ENCODE results near the gene CCR3.
A peak's percentile ranks its signal among the peaks of the same experiment; 100 is the strongest.

Gene CCR3

DNA sequence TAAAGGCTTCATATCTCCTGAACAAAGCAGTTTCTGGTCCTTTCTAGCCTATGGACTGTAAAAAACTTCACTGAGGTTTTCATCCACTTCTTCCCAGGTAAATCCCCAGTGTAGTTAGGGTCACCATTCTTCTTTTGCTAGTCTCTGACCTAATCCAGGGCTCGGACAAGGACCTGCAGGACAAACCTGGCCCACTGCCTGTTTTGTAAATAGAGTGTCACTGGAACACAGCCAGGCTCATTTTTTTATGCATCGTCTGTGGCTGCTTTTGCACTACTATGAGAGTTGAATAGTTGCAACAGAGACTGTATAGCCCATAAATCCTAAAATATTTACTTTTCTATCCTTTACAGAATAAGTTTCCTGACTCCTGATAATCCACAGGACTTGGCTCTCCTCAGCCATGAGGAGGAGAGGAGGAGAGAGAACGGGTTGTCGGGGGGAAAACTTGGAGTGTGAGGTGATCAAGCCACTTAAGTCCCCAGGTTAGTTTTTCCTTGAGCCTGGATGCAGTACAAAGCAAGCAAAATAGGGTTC, 29.0 kb downstream of the CCR3 start:
- no peak for DNase-seq

DNA sequence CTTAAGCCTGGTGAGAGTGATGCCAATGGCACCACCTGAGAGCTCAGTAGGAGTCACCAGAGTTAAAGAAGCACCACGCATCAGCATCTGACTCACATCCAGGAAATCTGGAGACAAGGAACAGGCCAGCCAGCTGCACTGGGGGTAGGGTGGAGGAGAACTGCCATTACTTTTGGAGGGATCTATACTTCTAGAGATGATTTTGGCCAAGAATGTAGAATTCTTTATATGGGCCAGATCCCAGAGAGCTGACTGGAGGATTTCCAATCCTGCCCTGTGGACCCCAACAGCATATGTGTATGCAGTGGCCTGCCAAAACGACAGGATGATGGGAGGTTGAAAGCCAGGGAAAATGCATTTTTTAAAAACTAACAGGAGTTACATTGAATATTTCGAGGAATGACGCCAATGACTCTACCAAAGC, 29.8 kb downstream of the CCR3 start:
- DNase-seq = no peak

DNA sequence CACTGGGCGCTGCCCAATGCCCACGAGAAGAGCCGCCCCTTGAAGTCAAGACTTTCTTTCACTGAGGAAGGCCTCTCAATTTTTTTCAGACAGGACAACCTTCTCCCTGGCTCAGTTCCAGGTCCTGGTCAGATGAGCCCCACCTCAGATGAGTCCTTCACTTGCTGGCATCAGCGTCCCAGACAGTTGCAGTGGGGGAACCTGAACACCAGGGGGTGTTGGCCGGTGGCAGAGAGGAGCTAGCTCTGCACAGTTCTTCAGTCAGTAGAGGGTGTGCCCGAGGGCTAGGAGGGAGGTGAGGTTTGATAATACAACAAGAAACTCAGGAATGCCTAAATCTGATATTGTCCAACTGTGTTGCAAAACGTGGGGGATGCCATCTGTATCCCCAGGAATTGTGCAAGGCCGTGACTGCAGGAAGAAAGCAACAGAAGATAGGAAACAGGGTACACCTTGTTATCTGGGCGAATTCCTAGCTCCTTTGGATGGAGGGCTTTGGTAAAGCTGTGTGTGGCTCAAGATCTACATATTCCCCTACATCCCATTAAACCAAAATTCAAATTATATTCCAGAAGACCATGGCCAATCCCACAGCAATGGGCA, 34.3 kb downstream of the CCR3 start:
- DNase-seq = peak in 11 of 56 donors; percentile 2 to 34 (median 6)

DNA sequence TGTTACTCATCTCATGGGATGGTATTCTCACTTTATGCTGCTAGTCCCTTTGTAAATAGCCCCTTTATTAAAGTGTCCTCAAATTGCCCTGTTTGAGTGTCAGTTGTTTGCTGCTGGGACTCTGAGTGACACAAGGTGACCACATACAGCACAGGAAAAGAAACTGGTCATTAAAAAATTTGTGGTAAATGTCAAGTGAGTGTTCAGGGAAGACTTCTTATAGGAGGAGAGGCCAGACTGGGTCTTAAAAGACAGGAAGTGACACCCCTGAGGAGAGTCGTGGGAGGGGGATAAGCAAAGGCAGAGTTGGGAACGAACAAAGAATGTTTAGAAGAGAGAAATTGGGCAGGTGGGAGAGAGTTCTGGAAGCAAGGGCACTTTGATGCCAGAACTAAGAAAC, 35.2 kb downstream of the CCR3 start:
- DNase-seq = no peak

DNA sequence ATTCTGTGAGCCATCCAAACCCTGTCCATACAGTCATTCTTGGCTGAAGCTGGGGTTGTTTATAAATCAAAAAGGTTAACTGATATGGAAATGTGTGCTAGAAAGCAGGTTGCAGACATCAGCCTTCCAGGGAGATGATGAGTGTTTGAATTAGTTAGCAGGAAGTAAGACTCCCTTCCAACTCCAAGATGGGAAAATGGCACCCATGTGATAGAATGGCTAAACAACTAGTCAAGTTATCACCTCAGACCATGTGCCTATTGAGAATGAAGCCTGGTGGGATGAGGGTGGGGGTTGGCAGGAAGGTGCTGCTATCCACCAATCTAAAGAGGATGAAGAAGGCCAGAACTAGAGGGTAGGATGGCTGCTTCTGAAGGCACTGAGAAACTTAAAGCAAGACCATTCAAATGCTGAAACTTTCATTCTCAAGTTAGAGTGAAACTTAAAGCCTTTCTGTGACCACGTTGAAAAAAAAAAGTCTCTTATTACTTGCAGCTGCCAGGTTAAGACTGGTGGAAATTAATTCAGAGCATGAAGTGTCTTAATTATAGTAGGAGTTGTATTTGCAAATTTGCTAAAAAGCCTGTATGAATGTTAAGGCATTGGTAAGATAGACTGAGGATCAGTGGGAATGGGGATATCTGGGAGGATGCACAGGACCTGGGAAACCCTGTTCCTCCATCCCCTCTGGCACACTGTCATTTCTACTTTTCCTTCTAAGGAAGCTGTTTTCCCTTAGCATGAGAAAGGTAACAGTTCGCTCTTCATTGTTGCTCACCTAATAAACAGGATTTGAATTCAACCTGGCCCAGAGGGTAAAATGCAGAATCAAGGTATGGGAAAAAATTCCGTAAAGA, 36.8 kb downstream of the CCR3 start:
- DNase-seq = no peak

DNA sequence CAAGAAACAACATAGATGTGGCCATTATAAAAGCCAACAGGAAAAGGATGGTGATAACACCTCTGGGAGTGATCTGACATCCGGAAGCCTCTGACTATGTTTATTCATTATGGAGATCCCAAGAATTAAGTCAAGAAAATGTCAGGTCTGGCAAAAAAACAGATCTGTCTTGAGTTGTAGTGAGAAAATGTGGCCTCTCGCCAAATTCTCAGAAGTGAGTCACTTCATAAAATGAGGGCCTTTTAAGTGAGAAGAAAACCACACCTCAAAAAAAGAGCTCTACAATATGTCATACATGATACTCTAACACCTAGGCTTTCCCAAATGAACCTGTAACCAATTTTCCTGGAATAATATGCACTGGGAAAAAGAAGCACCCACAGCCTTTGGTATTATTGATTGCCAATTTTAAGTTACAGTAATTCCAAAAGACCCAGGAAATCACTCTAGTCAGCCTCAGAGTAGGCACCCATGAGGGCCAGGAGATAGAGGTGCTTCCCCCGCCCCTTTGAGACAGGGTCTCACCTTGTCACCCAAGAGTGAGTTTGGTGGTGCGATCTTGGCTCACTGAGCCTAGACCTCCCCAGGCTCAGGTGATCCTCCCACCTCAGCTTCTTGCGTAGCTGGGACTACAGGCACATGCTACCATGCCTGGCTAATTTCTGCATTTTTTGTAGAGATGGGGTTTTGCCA, 38.0 kb downstream of the CCR3 start:
- no peak for DNase-seq

DNA sequence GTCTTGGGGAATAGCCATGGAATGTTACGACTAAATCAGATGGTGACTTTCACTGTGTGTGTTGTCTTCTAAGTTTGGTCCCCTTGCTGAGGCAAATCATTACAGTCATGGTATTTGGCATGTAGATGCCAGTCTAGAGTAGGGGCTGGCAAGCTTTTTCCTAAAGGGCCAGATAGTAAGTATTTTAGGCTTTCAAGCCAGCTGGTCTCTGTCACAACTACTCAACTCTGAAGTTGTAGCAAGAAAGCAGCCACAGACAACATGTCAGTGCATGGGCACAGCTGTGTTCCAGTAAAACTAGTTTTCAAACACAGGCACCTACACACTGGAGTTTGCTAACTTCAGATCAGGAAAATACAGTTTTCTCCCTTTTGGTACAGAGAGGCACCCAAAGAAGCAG, 39.3 kb downstream of the CCR3 start:
- no peak for DNase-seq

DNA sequence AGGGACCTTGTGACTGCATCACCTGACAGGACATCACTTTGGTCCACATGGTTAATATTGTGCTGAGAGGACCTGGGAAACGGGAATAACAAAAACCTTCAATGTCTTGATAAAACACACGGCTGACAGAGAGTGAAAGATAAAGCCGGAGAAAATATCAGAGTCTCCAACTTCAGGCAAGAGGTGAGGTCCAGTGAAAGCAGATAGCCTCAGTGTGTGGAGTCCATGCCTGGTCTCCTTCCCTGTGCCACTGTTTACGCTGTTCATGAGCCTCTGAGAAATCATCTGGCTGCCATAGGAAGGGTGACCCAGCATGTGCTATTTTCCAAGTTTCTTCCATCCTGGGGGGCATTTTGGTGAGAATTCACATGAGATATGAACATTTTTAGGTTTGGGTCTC, 39.8 kb downstream of the CCR3 start:
- no peak for DNase-seq

DNA sequence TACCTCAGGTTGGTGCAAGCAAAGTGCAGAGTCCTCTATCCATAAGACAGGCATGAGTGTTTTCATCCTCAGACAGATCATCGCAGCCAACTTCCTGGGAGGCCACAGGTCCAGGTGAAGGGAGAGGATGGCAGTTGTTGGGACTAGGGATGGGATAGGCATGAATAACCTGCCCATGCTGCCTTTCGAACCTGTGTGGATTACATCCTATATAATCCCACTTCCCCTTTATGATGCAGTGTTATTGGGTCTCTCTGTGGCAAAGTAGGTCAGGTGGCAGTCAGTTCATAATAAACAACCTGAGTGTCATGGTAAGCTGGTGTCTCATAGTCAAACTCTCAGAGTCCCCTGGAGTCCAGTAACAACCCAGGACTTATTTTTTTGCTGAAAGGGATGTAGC, 40.4 kb downstream of the CCR3 start:
- DNase-seq = no peak

DNA sequence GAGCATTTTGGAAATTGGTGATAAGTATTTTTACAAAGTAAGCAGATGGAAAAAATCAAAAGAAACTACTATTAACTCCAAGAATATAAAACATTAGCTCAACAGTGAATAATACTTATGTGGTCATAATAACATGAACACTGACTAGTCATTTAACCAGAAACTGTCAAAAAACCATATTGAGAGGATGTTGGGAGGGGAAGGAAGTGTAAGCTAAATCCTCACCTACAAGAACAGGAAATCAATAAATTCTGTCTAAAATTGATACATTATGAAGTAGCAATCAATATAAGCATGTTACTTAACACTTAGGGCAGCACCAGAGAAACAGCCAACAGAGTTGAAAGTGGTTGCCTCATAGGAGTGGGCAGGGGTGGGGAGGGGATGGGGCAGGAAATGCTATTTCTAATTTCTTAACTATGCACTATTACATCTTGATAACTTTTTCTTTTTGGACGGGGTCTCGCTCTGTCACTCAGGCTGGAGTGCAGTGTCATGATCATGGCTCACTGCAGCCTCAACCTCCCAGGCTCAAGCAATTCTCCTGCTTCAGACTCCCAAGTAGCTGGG, 41.7 kb downstream of the CCR3 start:
- DNase-seq = no peak

DNA sequence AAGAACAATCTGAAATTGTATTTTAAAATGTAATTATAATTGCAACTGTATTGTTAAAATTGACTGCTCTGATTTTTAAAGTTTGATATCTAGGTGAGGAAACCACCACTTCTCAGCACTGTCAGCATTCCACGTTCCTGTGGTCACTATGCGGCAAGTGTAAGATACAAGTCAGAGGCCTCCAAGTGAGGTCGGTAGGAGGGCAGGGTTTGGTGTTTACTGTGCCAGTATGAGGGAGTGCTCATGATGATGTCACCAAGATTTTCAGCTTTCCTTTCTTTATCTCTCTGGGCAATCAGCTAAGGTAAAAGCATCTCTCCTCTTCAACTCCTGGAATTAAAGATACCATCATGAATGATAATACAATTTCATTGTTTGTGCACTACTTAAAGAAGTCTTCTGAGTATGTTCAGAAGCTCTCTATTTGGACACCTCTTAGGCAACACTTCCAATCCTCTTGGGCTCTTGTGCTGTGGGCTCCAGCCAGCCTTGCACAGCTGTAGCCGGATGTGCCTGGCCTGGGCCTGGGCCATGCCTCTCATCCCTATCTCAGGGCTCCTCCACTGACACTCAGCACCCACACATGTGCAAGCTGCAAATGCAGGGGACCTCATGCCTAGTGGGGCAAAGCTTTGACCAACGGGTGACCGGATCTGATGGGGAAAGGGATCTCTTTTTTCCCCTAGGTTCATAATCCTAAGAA, 42.9 kb downstream of the CCR3 start:
- DNase-seq = no peak

DNA sequence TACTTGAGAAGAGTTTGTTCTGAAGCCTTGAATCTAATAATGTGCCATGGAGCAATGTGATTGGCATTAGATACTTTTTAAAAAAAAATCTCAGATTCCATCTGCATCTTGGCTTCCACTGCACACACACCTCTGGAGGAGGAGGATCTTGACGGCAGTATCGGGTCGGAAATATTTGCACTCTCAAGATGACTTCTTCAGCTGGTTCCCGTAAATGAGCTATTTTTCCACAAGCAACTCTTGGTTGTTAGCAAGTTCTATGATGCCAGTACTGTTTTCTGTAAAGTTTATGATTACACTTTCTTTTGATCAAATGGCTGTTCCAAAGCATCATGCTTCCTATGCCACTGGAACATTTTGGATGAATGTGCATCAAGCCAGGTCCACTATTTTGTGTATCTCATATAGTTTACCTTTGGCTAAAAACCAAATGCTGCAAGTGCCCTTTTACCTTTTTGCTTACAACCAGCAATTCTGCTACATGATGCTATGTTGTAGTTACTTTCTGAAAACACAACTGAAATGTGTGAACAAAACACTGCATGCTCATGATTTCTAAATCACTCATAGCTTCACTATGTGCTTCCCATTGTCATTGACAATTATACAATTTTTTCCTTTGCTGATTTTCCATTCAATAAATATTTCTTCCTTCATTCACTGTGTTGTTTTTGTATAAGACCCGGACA, 43.8 kb downstream of the CCR3 start:
- no peak for DNase-seq

DNA sequence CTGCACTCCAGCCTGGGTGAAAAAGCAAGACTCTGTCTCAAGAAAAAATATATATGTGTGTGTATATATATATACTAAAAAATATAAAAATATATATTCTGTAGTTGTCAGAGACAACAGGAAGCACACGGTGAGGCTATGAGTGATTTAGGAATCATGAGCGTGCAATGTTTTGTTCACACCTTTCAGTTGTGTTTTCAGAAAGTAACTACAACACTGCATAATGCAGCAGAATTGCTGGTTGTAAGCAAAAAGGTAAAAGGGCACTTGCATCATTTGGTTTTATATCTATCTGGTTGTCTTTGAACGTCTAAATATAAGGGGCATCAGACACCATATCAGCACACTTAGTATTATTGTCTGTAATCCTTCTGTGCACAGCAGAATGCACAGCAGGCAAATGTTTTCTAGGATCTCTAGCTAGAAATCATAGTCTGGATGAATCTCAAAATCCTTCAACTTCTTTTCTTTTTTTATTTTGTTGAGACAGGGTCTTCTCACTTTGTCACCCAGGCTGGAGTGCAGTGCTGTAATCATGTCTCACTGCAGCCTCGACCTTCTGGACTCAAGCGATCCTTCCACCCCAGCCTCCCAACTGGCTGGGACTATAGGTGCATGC, 44.8 kb downstream of the CCR3 start:
- DNase-seq = no peak

DNA sequence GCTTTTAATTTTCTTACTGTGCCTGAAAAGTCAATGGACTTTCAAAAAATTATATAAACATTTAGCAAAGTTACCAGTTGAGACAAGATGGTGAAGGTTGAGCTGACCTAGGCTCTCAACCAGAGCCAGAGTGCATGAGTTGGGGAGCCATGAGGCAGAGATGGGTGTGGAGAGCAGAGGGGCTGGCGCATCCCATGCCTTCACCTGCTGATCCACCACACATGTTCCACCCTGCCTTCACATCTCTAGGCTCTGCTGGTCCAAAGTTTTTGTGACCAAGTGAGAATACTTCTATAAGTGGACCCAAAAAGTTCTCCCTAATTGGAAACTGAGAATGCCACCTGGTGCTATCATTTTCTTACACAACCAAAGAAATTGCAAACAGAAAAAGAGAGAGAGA, 47.3 kb downstream of the CCR3 start:
- no peak for DNase-seq

DNA sequence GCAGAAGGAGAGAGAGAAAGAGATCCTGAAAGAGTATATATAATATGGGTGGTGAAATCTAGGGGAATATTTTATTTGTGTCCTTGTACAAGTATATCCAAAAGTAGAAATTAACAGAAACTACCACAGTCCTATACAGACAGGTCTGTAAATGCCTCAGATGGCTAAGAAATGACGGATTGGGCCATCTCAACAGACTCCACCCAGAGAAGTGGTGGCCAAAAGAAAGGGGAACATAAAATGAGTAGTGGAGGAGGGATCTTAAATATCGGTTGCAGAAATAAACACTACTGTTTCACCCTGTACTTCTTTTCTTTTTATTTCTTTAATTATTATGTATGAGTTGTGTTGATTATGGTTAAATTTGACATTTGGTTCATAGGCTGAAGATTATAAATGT, 47.7 kb downstream of the CCR3 start:
- no peak for DNase-seq

DNA sequence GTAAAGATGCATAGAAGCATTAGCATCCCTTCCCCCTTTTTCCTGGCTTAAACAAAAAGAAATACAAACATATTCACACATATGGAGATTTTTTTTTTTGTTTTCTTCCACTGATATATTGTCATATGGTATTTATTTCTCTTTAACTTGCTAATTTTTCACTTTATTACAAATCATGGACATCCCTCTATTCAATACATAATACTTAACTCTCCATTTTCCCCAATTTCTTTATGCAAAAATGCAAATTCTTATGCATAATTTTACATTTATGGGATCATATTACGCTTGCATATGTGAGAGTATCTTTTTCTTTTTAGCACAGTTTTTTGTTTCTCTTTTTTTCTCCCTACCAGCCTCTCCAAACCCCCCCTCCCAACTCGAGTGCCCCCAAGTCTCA, 48.8 kb downstream of the CCR3 start:
- no peak for DNase-seq

DNA sequence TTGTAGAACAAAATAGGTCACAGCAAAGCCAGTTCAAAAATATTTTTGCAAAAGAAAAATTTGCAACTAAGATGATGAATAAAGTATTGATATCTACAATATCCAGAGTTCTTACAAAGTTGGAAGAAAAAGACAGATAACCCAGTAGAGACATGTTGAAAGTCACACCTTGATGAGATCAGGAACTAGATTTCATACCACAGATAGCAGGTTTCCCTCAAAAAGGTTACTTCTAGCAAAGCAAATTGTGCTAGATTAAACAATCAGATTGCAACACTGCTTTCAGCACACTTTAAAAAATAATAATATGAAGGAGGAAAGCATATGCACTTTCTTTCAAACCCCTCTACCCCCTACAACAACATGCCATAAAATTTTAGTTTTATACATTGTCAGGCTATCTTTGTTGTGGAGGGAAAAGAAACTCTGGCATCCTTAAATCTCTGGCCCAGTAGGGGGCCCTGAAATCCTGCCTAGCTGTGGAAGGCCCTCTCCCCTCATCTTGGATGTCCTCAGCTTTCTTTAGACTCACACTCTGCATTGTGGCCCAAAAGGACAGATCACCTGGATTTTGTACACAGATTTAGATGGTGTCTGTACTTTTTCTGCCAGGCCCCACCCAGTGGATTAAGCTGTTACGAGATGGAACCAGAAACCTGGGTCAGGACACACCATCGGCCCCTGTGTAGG, 50.9 kb downstream of the CCR3 start:
- DNase-seq = no peak

DNA sequence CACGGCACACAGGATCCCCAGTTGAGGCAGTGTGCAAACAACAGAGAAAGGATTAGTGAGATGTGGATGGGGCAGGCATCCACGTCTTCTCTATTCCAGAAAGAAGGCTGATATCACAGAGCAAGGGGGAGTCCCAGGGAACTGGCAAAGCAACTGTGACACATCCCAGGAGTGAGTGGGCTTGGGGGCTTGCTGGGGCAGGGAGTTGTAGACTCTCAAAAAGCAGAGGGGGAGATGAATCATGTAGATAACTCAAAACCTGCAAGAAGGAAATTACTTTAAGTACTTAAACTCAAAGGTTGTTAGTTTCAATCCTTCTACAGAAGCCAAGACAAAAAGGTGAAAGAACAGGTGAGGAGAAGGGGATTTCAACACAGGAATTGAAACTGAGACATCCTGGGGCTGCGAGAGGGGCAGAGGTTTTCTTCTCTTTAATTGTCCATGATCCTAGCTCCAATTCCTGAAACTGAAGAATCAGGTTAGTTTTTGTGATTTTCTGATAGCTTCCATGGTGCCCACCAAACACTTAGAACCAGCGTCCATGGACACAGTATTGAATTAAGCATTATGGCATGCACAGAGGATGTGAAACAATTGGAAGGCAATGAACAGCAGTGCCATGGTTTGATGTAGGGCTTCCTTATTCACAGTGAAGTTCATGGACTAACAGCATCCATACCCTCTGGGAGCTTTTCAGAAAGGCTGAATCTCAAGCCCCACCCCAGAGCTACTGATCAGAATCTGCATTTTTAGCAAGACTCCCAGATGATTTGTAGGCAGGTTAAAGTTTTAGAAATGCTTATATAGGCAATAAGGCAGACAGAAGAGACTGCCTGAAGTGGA, 52.0 kb downstream of the CCR3 start:
- peak in 10 of 56 donors; percentile 13 to 67 (median 27) for DNase-seq

DNA sequence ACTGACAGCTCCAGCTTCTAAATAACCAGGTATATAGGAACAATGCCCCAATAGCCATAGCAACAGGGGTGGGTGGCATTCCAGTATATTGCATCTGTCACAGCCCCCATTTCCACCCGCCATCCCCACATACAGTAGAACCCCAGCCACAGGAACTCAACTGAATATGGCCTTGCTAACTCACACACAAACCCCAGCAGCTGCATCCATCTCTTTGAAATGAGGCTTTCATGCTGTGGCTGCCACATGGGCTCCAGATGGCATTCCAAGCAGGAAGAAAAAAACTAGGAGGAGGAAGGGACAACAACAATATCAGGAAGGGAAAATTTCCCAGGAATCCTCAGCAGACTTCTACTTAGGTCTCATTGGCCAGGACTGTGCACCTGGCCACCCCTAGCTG, 54.6 kb downstream of the CCR3 start:
- no peak for DNase-seq
